ENCODE measurements around the gene HIP1R.
"Not testable (repeated sequence)": the region's sequence is repeated elsewhere in the genome, so short reads cannot be mapped to it uniquely, and the experiment has no call there.

HIP1R gene, protein sequence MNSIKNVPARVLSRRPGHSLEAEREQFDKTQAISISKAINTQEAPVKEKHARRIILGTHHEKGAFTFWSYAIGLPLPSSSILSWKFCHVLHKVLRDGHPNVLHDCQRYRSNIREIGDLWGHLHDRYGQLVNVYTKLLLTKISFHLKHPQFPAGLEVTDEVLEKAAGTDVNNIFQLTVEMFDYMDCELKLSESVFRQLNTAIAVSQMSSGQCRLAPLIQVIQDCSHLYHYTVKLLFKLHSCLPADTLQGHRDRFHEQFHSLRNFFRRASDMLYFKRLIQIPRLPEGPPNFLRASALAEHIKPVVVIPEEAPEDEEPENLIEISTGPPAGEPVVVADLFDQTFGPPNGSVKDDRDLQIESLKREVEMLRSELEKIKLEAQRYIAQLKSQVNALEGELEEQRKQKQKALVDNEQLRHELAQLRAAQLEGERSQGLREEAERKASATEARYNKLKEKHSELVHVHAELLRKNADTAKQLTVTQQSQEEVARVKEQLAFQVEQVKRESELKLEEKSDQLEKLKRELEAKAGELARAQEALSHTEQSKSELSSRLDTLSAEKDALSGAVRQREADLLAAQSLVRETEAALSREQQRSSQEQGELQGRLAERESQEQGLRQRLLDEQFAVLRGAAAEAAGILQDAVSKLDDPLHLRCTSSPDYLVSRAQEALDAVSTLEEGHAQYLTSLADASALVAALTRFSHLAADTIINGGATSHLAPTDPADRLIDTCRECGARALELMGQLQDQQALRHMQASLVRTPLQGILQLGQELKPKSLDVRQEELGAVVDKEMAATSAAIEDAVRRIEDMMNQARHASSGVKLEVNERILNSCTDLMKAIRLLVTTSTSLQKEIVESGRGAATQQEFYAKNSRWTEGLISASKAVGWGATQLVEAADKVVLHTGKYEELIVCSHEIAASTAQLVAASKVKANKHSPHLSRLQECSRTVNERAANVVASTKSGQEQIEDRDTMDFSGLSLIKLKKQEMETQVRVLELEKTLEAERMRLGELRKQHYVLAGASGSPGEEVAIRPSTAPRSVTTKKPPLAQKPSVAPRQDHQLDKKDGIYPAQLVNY

DNA sequence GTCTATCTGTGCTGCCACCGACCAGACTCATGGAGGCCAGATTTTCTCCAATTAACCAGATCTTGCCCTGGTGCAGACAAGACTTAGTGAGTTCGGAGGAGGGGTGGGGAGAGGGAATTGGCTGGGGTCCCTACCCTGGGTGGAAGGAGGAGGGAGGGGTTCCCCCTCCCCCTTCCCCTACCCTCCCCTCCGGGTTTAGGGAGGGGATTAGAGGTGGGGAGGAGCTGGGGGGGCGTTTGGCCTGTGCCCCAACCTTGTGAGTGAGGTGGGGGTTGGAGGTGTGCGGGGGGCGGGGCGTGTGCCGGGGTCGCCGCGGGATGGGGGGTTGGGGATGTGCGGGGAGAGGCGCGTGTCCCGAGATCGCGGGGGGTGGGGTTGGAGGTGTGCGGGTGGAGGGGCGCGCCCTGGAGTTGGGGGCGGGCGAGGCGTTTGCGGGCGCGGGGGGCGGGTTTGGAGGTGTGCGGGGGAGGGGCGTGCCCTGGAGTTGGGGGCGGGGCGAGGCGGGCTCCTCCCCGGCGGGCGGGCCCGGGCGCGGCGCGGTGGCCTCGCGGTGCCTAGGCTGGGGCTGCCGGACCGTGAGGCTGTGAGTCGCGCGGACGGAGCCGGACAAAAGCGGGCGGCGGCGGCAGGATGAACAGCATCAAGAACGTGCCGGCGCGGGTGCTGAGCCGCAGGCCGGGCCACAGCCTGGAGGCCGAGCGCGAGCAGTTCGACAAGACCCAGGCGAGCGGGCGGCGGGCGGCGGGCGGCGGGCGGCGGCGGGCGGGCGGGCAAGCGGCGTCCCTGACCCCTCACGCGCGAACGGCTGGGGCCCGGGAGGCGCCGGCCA, at the start of gene HIP1R:
HIP1R (plus strand) TSS at position 537 of the 829 bp plus-strand sequence; CDS start at position 631, 94 bp downstream.
- DNase-seq = peak; percentile 56

DNA sequence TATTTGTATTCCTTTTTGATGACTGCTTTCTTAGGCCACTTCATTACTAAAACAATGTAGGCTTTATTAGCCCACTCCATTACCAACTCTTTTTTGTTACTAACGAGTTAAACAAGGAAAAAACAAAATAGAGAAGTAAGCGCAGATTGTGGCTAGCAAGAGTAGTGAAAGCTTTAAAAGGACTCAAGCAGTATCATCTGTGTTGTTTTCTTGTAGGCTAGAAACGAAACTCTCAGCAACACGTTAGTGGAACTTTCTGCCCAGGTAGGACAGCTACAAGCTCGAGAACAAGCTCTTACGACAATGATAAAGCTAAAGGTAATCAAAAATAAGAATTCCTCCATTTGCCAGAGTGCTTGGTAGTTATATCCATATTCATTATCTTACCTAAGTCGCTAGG, 49.8 kb upstream of the HIP1R start:
- DNase-seq = no peak

DNA sequence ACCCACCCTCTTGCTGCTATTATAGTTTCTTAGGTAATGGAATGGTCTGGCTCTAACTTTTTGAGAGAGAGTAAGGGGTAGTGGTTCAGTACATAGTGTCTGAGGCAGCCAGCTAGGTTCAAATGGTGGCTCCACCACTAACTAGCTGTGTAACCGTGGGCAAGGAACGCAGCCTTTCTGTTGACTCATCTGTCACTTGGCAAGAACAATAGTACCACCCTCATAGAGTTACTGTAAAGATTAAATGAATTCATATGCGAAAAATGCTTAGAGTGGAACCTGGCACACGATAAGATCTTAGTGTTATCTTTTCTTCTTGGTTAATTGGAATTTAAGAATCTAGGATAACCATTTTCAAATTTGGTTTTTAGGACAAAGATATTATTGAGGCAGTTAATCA, 46.9 kb upstream of the HIP1R start:
- no peak for DNase-seq

DNA sequence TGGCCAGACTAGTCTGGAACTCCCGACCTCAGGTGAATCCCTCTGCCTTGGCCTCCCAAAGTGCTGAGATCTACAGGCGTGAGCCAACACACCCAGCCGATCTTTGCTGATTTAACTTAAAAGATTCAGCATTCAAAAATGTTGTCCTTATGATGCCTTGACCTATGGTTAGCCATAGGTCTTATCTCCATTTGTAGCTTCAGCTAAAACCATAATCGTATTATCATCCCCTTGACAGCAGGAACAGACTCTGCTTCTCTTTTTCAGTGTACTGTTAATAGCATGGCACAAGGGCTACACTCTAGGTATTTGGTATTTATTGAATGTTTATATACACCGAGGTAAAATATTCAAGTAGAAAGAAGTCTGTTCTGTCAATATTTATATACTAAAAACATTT, 45.6 kb upstream of the HIP1R start:
- DNase-seq = no peak

DNA sequence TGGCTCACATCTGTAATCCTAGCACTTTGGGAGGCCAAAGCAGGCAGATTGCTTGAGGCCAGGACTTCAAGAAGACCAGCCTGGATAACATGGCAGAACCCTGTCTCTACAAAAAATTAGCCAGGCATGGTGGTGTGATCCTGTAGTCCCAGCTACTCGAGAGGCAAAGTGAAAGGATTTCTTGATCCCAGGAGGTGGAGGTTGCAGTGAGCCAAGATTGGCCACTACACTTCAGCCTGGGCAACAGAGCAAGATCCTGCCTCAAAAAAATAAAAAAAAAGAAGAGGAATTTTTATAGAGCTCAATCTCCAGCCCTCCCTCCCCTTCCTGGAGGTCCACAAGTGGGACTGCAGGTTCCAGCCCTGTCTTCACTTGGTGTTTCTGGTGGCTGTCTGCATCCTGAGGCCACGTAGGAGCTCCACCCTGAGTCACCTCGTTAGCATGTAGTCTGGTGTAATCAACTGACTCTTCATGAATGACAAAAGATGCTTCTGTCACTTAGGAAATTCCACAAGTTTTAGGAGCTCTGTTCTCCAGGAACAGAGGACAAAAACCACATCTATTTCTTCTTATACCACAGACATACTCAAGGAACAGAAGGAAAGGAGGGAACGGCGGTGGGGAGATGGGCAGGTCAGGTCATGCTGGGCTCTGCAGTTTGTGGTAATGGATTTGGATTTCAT, 44.7 kb upstream of the HIP1R start:
- DNase-seq = no peak

DNA sequence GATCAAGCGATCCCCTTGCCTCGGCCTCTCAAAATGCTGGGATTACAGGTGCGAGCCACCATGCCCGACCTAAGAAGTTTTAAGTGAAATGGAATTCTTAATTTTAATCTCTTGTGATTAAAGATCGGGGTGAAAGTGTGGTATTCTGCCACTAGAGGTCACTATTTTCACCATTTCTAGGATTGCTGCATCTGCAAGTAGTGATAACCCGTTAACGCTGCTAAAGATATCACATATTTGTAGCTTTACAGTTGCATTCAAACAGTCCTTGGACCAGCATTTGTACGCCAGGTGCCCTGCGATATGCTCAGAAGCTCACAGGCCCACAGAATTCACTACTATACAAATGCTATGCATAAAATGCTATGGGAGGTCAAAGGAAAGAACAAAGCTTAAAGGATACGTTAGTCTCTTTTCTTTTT, 41.6 kb upstream of the HIP1R start:
- DNase-seq = peak; percentile 63

DNA sequence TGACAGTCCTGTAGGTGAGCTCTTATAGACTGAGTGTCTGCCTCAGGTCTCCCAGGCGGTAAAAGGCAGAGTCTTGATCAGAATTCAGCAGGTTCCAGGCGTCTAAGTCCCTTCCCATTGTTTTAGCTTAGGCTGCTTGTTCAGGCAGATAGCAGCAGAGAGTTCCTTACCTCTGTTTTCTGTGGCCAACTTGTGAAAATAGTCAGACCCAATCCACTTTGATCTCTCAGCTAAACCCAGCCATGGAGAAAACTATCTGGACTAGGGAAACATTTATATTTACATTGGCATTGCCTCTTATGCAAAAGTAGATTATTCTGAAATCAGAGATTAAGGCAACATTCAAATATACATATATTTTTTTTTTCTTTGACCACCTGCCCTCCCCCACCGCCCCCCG, 39.5 kb upstream of the HIP1R start:
- DNase-seq = no peak

DNA sequence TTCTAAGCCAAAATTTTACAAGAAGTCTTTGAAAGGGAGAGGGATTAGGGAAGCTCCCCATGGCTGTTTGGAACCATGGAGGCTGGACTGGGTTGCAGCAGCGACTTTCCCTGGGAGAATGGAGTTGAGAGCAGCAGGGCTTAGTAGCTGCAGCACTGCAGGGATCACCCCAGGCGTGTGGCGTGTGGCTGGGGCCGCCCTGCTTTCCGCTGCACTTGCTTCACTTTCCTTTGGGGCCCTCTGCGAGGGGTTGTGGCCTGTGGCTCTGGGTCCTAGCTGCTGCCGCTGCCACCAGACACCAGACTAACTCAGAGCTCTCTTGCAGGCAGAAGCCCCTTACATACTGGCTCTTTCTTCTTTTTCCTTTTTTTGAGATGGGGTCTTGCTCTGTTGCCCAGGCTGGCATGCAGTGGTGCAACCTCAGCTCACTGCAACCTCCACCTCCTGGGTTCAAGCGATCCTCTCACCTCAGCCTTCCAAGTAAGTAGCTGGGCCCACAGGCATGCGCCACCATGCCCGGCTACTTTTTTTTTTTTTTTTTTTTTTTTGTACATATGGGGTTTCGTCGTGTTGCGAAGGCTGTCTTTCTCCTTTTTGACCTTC, 35.5 kb upstream of the HIP1R start:
- no peak for DNase-seq

DNA sequence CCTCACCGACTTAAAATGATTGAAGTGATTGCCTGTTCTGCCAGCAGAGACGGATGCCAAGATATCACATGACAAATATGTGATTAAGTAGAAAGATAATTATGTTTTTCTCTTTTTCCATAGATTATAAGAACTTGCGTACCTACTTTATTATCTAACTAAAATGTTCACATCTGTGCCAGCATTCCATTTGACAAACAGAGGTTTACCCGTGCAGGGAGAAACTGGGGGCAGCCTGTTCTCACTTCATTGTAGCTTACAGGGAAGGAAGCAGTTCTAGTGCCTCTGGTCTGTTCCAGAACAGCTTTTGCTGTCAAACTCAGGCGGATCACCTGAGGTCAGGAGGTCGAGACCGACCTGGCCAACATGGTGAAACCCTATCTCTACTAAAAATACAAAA, 31.3 kb upstream of the HIP1R start:
- no peak for DNase-seq

DNA sequence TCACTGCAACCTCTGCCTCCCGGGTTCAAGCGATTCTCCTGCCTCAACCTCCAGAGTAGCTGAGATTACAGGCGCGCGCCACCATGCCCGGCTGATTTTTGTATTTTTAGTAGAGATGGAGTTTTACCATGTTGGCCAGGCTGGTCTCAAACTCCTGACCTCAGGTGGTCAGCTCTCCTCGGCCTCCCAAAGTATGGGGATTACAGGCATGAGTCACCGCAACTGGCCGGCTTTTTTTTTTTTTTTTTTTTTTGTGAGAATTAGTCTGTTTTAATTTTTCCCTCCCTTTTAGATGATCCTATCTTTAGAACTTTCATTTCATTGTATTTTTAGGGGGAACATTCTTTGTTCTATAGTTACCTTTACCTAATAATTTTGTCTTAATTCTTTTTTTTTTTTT, 30.3 kb upstream of the HIP1R start:
- not testable (repeated sequence) for DNase-seq

DNA sequence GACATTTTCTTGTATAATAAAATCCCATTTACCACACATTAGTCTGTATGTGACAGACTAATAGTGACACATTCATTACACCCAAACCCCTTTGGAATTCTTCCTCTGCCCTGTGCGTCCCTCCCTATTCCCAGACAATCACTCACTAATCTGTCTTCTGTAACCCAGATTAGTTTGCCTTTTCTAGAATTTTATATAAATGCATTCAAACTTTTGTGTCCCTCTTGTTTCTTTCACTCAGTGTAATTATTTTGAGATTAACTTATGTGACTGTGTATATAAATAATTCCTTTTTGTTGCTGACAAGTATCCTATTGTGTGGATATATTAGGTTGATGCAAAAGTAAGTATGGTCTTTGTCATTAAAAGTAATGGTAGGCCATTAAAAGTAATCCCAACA, 27.6 kb upstream of the HIP1R start:
- no peak for DNase-seq

DNA sequence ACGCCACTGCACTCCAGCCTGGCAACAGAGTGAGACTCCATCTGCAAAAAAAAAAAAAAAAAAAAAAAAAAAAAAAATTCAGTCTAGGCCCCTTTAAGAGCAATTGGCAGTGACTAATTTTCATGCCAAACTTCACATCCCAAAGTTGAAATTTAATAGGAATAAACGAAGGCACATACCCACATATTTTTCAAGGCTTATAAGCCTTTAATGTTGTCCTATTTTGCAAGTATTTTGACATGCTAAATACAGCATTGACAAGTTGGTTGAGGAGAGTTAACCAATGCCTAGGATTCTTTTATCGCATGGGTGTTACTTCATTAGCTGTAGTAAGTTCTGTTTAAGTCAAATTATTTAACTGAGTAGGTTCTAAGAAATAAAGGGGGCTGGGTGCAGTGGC, 23.5 kb upstream of the HIP1R start:
- no peak for DNase-seq

DNA sequence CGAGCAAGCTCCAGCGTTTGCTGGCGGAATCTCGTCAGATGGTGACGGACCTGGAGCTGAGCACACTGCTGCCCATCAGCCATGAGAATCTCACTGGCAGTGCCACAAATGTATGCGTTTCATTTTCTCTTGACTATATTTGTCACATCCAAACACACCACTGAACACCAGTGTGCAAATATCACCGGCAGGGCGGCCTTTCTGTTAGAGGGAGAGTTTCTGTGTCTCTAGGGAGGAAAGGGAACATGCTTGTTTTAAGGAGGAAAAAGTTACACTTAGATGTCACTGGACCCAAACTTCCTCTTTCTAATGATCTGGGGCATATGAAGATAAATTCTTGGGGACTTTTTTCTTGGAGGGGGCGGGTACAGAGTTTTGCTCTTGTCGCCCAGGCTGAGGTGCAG, 21.9 kb upstream of the HIP1R start:
- DNase-seq = no peak

DNA sequence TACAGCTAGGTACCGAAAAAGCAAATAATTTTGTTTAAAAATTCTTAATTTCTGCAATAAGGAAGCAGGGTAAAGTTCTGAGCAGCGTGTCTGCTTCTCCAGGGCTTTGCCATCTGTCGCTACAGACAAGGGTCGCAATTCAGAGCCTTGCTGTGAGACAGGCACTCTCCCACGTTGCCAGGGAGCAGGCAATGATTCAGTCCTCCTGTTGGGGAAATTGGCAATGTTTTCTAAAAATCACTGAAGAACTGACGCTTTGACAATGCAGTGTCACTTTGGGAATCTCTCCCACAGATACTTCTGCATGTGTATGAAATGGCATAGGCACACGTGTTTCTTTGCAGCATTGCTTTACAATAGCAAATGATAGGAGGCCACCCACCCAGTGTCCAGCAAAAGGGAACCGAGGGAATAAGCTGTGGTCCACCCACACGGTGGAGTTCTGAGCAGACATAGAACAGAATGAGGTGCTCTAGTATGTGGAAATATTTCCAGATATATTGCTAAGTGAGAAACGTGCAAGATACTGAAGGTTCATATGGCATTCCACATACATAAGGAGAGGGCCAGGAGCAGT, 16.0 kb upstream of the HIP1R start:
- no peak for DNase-seq

DNA sequence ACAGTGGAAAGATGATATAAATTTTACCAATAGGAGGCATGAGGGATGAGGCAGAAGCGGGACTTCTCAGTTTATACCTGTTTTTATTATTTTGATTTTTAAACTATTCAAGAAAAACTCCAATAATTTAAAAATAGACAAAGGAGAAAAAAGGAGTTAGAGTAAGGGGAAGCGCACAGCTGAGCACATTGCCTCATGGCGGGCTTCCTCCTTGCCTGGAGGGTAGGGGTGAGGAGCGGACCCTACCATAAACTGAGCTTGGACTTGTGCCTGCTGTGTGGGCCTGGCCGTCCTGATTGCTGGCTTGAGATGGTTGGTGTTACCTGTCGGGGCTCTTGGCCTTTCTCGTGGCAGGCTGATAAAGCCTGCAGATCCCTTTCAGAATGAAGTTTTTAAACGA, 15.1 kb upstream of the HIP1R start:
- no peak for DNase-seq

DNA sequence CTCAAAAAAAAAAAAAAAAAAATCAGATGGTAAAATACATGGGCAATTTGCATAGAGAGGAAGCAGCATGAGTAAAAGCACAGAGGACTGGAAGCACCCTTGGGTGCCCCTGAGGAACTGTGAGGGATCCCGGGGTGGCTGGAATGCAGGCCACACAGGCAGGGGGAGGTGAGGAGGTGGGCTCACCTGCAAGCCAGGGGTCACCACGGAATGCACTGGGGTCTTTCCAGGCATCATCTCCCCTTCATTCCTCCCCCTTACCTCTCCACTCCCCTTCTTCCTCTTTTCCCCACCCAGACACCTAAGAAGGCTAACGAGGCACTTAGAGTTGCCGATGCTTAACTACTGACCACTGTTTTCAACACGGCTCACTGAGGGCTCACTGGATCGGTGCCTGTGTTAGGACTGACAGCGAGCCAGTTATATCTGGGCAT, 14.4 kb upstream of the HIP1R start:
- DNase-seq = no peak

DNA sequence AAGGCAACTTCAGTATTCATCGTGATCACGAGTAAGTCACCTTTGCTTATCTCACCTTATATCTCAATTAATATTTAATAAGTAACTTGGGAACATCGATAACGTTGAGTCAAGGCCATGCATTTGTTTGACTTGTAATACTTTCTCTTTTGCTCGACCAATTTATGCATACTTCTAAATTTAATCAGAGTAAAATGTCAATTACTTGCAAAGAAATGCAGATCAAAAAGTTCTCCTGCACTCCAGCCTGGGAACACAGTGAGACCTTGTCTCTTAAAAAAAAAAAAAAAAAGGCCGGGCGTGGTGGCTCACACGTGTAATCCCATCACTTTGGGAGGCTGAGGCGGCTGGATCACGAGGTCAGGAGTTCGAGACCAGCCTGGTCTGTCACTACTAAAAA, 11.8 kb upstream of the HIP1R start:
- DNase-seq = no peak

DNA sequence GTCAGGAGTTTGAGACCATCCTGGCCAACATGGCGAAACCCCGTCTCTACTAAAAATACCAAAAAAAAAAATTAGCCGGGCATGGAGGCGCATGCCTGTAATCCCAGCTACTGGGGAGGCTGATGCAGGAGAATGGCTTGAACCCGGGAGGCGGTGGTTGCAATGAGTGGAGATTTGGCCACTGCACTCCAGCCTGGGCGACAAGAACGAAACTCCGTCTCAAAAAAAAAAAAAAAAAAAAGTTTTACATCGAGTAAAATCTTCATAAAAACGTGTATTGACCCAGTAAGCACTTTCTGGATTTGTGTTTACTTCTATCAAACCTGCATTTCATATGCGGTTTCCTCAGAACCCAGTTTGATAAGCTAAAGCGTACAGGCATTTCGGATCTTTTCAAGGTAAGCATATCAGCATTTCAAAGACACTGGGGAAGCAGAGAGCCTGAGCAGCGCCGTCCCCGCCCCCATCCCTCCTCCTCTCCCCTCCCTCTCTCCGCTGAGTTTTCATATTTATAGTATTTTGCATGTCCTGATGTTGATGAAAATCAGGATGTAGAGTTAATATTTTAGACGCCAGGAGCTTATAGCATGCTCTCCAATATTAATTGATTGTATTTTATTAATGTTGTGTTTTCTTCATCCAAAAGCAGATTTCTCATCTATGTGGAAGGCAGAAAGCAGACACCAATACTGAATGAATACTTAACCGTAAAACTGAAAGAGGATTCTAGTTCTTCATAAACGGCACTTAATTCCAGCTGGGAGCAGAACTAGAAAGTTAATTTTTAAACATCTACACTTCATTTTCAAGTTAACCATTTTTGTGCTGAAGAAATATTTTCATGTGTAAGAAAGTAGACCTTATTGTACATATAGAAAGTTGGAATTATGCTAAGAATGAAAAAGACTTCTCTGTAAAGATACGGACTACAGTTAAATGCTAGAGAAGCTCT, 9.2 kb upstream of the HIP1R start:
- DNase-seq = no peak

DNA sequence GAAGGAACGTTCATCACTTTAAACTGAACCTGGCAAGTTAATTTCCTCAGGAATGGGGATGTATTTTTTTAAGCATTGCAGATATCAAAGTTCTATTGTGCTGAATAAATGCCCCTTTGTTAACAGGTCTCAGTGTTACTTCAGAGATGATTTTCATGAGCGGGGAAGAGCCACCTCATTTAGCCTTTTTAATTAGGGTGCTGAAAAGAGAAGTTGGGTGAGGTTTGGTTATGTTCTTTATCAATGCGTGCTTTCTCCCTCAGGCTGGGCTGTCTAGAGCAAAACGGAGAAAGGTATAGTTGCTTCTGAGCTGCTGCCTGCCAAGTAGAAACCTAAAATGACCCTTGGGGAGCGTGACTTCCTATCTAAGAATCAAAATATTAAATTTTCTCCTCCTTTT, 8.0 kb upstream of the HIP1R start:
- no peak for DNase-seq

Measured in activated CD4-positive, alpha-beta T cell treated with anti-CD3 and anti-CD28 coated beads, Interleukin-10, Interleukin-2, amounts not matched to agents 100 ng/mL and 50 ng/mL, durations not matched to agents 16 hours and 8 hours (primary cell).